Measurements from ENCODE around the gene SCGB1C2.
"Not testable (repeated sequence)": the region's sequence is repeated elsewhere in the genome, so short reads cannot be mapped to it uniquely, and the experiment has no call there.

SCGB1C2 gene

DNA sequence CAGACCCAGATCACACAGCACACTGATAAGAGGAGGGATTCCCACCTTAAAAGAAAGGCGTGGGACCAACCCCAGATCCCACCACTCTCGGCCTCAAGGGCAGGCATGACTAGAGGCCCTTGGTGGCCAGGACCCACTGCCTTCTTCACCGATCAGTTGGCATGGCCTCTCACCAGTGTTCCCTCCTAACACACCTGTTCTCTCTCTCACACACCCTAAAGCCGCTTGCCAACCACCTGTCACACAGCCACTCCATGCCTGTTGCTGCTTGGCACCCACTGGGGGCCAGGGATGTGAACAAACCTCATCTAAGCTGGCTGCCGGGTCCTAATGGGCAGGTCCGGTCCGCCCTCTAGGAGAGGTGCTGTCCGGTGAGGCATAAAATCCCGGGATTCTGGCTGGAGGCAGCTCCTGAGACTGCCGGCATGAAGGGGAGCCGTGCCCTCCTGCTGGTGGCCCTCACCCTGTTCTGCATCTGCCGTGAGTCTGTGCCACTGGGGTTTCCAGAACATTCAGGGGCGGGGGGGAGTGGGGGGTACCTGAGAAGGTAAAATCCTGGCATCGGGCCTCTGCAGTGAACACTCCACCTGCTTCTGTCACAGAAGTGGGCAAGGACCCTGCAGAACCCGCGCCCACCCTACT, at the start of gene SCGB1C2:
SCGB1C2 (plus strand) TSS at position 404 of the 642 bp plus-strand sequence; CDS start at position 426, 22 bp downstream.
- not testable (repeated sequence) for DNase-seq

DNA sequence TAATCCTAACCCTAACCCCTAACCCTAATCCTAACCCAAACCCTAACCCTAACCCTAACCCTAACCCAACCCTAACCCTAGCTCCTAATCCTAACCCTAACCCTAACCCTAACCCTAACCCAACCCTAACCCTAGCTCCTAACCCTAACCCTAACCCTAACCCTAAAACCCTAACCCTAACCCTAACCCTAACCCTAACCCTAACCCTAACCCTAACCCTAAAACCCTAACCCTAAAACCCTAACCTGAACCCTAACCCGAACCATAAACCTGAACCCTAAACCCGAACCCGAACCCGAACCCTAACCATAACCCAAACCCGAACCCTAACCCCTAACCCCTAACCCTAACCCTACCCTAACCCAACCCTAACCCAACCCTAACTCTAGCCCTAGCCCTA, 24.3 kb upstream of the SCGB1C2 start:
- DNase-seq: not testable (repeated sequence)

DNA sequence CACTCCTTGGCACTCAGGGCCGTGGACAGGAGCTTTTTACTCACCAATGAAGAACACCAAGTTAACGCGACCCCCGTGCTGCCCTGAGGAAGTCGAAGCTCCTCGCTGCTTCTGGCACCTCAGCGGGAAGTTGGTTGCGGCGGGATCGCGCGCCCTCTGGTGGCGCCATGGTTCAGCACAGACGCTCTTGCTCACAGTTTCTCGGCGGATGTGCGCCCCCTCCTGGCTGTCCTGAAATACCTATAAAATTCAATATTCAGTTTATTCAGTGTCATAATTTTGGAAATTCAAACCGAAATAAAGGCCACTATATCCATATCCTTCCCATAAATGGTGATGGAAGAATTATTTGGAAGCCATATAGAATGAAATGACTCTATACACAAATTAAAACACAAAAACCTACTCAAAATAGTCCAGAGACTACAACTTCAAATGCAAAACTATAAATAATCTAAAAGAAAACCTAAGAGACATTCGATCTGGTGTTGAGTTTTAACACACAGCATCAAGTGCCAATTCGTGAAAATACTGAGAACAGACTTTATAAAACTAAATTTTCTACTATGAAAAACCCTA, 18.9 kb upstream of the SCGB1C2 start:
- DNase-seq: peak in 1 of 2 donors; percentile 77

DNA sequence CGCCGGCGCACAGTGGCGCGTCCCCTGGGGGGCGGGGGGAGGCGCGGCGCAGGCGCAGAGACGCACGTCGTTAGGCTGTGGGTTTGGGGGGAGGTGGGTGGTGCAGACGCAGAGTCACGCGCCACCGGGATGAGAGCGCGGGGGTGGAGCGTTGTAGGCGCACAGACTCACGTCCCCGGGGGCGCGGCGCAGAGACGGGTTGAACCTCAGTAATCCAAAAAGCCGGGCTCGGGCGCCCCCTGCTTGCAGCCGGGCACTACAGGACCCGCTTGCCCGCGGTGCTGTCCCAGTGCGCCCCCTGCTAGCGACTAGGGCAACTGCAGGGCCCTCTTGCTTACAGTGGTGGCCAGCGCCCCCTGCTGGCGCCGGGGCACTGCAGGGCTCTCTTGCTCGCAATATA, 3.4 kb upstream of the SCGB1C2 start:
- DNase-seq: not testable (repeated sequence)

DNA sequence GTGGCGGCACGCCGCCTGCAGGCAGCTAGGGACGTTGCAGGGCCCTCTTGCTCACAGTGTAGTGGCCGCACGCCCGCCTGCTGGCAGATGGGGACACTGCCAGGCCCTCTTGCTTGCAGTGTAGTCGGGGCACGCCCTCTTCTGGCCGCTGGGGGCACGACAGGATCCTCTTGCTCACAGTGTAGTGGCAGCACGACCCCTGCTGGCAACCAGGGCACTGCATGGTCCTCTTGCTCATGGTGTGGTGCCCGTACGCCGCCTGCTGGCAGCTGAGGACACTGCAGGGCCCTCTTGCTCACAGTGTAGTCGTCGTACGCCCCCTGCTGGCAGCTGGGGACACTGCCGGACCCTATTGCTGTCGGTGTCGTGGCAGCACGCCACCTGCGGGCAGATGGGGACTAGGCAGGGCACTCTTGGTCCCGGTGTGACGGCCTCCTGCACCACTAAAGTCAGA, 3.0 kb upstream of the SCGB1C2 start:
- DNase-seq: peak; percentile 20 to 70

DNA sequence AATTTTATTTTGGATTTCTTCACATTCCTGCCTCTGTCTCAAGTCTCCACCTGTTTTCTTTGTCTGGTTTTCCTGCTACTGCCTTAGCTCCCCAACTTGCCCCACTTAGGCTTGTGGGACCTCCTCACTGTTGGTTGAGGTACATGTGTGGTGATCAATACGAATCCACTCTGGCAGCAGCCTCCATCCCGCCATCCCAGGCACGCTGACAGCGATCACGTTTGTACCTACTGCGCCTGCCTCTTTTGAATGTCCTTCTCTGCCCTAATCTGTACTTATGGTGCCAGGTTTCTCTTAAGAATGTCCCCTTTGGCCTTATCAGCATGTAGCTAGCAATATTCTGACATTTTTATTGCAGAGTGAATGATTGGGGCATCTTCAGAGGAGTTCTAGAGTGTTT, 2.3 kb upstream of the SCGB1C2 start:
- DNase-seq: not testable (repeated sequence)

DNA sequence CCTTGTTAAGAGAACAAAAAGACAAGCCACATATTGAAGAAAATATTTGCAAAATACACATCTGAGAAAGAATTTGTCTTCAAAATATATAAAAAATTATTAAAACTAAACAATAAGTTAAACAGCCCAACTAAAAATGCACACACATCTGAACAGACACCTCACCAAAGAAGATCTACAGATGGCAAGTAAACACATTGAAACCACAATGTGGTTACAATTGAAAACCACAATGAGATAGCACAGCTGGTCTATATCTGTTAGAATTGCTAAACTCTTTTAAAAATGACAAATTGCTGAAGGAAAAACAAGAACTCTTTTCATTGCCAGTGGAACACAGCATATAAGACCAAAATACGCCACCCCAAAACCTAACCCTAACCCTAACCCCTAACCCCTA, 1.5 kb upstream of the SCGB1C2 start:
- DNase-seq: not testable (repeated sequence)

DNA sequence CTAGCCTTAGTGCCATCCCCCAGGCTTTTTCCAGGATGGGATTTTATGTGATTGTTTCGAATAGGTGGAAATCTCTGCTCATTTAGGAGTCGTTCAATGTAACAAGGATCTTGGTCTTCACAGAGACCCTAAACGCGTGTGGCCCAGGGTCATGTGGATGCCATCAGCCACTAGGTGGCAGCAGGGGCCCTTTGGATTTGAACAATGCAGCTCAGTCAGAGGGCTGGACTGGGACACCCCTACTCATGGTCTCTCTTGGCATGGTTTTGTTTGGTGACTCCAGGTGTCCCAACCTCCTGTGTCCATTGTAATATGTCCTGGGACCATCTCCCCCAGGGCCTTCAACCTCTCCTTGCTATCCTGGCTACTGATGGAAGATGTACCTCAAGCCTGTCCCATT, 838 bp upstream of the SCGB1C2 start:
- DNase-seq: peak; percentile 79 to 84

DNA sequence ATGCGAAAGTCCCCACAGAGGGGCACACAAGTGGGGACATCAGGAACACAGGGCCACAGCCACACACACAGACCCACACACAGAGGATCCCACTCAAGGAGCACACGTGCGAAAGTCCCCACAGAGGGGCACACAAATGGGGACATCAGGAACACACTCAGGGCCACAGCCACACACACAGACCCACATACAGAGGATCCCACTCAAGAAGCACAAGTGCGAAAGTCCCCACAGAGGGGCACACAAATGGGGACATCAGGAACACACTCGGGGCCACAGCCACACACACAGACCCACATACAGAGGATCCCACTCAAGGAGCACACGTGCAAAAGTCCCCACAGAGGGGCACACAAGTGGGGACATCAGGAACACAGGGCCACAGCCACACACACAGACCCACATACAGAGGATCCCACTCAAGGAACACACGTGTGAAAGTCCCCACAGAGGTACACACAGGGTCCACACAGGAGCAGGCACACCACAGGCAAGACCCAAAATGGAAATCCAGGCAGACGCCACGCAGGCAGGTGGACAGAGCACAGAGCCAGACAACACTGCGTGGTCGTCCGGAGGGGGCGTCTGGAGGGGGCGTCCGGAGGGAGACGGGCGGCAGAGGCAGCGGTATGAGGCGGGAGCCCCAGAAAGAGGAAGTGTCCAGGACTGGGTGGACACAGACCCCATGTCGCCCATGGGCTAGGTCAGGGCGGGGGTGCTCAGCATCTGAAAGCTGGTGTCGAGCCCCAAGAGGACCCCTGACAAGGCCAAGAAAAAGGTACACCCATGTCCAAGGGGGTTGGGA, 2.2 kb downstream of the SCGB1C2 start:
- DNase-seq: not testable (repeated sequence)

DNA sequence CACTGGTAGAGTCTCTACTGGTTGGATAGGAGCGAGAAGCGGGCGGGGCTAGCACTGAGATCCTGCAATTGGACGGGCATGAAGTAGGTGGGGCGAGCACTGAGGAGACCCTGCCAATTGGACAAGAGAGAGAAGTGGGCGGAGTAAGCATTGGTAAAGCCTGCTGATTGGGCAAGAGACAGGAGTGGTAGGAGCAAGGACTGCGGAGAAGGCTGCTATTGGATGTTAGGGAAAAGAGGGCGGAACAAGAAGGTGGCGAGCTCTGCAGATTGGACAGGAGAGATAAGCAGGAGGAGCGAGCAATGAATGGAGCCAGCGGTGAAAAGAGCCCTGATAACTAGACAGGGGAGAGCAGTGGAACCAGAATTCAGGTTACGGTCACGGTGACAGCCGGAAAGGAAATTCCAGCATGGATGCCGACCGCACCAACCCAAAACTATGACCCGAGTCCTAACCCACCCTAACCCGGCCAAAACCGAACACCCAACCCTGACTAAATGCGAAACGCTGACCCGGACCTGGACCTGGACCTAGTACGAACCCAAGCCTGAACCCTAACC, 4.8 kb downstream of the SCGB1C2 start:
- DNase-seq: peak; percentile 36 to 37

DNA sequence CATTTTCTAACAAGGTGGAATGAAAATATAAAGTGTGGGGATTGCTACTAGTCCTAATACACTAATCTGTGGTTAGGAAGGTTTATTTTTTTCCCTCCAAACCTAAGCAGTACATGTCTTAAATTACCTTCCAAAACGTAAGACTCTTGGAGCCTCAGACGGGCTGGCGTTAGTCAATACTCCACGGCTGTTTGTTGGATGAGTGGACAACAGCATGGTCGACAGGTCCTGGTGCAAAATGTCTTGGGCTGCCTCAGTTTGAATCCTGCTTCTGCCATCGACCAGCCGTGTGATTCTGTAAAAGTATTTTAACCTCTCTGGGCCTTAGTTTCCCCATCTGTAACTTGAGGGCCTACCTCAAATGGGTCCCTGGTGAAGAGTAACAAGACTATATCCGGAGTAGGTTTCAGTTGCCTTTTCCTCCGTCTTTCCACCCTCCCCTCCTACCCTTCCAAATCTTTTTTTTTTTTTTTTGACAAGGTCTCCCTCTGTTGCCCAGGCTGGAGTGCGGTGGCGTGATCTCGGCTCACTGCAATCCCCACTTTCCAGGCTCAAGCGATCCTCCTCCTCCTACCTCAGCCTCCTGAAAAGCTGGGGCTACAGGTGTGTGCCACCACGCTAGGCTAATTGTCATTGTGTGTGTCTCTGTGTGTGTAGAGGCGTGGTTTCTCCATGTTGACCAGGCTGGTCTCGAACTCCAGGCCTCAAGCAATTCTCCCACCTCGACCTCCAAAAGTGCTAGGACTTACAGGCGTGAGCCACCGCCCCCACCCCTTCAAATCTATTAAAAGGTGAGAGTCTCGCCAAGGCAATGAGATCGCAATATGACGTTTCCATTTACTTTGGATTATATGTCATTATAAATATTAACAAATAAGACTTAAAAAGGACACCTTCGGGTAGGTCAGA, 5.8 kb downstream of the SCGB1C2 start:
- DNase-seq: no peak

DNA sequence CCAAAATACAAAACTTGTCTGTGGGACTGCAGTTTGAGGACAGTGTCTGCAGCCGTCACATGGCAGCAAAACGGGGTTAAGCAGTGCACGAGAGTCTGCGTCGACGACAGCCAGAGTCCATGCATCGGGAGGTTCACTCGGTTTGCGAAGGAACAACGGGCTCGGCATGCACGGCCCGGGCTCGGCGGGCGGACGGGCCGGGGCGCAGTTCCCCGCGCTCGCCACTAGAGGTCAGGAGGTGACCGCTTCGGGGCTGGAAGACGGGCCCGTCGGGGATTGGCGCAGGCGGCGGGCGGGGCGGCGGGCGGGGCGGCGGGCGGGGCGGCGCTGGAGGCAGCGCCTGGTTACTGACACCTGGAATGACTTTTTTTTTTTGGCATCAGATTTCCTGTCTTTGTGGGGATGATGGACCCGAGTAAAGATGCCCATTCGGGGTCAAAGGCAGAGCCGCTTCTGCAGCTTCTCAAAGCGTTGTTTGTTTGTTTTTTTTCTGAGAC, 6.5 kb downstream of the SCGB1C2 start:
- DNase-seq: peak; percentile 77 to 87

DNA sequence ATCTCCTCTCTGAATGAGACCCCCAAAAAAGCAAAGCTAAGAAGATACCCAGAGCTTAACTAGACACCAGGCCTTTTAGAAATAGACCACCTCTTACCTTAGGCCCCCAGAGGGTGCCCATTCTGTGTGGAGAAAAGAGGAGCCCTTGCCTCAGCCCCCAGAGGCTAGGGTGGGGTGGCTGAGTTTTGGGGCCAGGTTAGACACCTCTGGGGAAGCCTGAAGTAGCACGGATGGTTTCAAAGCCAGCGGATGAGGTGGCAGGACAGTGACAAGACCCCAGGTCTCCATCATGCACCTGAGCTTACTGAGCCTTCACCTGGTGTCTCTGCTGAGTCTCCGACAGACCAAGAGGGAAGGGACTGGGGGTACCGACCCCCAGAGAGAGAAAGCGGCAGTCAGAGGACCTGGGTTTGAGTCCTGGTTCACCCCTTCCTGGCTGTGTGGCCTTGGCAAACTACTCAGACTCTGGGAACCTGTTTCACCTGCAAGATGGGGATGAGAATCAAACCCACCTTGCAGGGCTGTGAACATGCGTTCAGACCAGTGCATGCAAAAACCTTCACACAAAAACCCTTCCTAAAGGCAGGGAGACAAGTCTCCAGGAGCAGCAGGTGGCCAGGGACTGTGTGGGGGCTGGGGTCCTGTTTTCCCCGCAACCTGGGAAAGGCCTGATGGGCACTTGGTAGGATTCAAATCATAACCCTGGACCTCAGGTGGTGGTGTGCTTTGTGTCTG, 7.7 kb downstream of the SCGB1C2 start:
- no peak for DNase-seq

DNA sequence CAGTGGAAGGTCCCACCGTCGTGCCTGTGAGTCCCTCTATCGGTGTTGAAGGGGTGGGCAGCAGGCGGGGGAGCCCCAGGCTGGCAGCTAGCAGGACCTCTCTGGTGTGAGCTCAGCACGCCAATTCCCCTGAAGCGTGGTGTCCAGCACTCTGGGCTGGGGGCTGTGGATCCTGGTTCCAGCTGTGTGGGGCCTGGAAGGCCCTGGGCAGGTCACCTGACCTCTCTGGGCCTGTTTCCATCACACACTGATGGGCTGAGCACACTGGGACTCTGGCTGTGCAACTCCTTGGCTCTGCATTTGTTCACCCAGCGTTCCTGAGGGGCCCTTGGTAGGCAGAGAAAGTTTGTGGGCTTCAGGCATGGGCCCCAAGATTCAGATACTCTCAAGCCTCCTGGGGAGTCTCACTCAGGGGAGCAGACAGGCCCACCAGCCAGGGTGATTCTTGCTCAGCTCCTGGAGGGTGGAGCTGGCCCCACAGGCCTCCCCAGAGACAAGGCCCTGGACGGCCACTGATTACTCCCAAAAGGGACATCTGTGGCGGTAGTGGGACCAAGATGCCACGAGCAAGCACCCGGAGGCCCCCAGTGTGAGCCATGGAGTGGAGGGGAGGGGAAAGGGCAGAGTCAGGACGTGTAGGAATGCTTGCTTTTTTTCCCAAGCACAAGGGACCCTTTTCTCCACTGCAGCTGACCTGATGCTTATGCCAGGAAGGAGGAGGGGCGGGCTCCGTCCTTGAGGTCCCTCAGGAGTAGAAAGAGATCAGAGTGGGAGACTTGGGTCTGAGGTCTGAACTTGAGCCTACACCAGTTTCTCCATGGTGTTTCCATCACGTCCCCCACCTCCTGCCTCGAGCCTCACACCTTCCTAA, 8.5 kb downstream of the SCGB1C2 start:
- DNase-seq: no peak

DNA sequence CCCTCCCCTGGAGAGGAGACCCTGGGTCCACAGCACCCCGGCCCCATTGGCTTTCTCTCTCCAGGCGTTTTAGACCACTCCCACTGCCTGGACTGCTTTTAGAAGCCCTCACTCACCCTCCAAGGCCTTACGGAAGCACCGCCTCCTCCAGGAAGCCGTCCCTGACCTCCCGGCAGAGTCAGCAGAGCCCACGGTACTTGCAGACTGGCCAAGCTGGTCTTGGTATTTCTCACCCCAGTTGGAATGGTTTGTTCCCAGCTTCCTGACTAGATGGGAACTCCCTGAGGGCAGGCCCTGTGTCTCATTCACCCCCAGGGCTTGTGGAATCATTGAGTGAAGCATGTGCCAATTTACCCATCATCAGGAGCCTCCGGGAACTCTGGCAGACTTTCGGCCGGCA, 9.2 kb downstream of the SCGB1C2 start:
- DNase-seq: no peak

DNA sequence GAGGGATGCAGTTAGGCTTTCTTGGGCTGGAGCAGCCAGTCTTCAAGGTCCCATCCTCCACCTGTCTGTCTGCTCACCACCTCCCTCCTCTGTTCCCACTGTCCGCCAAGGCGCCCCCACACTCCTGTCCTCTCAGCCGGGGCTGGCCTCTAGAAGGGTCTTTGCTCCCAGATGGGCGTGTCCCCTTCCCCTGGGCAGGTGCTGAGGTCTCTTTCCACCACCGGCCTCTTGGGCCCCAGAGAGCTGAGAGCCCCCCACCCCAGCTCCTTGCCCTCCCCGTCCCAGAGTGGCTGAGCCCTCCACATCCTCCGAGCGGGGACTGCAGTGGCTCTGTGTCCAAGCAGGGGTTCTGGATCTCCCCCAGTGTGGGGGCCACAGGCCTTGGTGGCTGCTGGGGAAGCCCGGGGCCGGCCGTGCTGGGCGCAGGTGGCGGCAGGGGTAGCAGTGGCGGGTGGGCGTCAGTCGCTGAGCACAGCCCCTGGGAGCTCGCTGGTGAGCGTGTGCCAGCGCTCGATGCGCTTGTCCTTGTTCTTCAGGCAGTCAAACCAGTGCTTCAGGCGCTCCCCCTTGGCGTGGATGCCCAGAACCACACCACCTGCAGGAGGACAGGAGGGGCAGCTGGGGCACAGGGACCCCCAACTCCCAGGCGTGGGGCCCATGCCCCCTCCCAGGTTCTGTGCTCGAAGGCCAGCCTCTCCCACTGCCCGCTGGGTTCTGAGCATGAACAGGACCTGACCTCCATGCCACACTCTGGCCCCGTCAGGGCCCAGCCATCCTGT, 9.8 kb downstream of the SCGB1C2 start:
- DNase-seq: no peak

DNA sequence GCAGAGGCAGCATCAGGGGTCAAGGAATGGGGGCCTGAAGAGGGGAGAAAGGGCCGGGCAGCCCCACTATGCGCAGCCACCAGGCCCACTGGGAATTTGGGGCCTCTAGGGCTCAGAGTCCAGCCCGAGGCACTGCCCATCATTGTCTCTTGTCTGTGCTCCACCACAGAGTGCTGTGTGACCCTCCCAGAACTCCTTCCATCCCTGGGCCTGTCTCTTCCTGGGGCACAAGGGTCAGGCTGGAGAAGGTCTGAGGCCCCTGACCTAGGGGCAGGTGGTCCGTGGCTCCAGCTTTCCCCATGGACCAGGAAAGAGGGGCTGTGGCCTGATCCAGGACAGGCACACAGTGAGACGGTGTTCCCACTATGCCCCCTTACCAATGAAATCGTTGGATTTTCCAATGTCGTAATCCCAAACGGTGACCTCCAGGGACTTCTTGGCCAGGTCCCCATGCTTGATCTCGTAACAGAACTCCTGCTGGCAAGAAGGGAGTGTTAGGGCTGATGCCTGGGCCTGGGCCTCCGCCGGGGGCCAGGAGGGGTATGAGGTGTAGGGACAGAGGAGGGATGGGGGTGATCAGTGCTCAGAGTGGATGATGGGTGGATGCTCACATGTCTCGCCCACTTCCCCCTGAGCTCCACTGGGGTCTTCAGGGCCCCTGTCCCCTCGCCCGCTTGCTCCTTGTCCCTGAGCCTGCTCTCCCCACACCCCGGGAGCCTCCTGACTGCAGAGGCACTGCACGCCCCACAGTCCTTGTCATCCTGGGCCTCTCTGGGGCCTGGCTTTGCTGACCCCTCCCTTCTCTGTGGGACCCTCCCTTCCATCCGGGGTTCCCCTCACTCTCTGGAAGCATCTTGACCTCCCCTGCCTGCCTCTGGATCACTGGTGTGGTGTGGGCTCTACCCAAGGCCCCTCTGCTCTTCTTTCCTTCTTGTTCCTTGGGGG, 10.7 kb downstream of the SCGB1C2 start:
- no peak for DNase-seq

DNA sequence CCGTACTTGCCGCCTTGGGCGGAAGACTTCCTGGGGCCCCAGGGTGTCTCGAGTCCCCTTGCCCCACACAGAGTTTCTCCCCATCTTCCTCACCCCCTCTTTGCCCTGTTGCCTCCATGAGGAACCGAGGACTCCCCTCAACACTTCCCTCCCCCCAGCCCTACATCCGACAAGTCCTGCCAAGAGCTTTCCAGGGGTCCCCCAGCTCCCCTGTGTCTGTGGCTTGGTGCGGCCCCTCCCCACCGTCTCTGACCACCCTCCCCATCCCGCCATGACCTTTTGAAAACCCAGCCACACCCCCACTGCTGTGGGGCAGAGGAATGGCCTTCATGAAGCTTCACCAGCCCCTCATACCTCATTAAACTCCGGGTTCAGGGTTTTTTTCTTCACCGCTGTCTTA, 11.4 kb downstream of the SCGB1C2 start:
- no peak for DNase-seq

Data from CD4-positive, alpha-beta T cell treated with Interferon alpha-2 for 1 hour (primary cell).